Measurements from ENCODE around the gene MEF2B.
A peak's percentile ranks its signal among the peaks of the same experiment; 100 is the strongest.
"Not testable (repeated sequence)": the region's sequence is repeated elsewhere in the genome, so short reads cannot be mapped to it uniquely, and the experiment has no call there.

The MEF2B gene

GRCh38 chr19:19155495-19156219 lies 14.4 kb downstream of the MEF2B start:
- no peak for DNase-seq (ENCODE audit: low read depth in 2 of 2)

GRCh38 chr19:19154768-19155494 lies 15.1 kb downstream of the MEF2B start:
- no peak for DNase-seq (ENCODE audit: low read depth in 2 of 2)

- no peak for DNase-seq (ENCODE audit: low read depth in 2 of 2)
Measured at GRCh38 chr19:19152668-19153384, 17.2 kb downstream of the MEF2B start.

- no peak for DNase-seq (ENCODE audit: low read depth in 2 of 2)
Measured at GRCh38 chr19:19151418-19151817, 18.6 kb downstream of the MEF2B start.

GRCh38 chr19:19149435-19149834 lies 20.6 kb downstream of the MEF2B start:
- no peak for DNase-seq (ENCODE audit: low read depth in 2 of 2)

- DNase-seq (ENCODE audit: low read depth in 2 of 2), result not testable (repeated sequence)
Measured at GRCh38 chr19:19148504-19148903, 21.6 kb downstream of the MEF2B start.

- DNase-seq (ENCODE audit: low read depth in 2 of 2), result no peak
Measured at GRCh38 chr19:19147344-19147743, 22.7 kb downstream of the MEF2B start.

- no peak for DNase-seq (ENCODE audit: low read depth in 2 of 2)
Measured at GRCh38 chr19:19146865-19147264, 23.2 kb downstream of the MEF2B start.

GRCh38 chr19:19145684-19146608 lies 24.1 kb downstream of the MEF2B start:
- peak; percentile 73 to 95 for DNase-seq (ENCODE audit: low read depth in 2 of 2)

- no peak for DNase-seq (ENCODE audit: low read depth in 2 of 2)
Measured at GRCh38 chr19:19145281-19145680, 24.8 kb downstream of the MEF2B start.

- DNase-seq (ENCODE audit: low read depth in 2 of 2), result no peak
Measured at GRCh38 chr19:19142347-19142746, 27.7 kb downstream of the MEF2B start.

GRCh38 chr19:19140476-19140875 lies 29.6 kb downstream of the MEF2B start:
- DNase-seq (ENCODE audit: low read depth in 2 of 2), result no peak

GRCh38 chr19:19139876-19140229 lies 30.2 kb downstream of the MEF2B start:
- no peak for DNase-seq (ENCODE audit: low read depth in 2 of 2)

- peak; percentile 91 to 95 for DNase-seq (ENCODE audit: low read depth in 2 of 2)
Measured at GRCh38 chr19:19138109-19138981, 31.7 kb downstream of the MEF2B start, which contains the start of gene TMEM161A. Gene TMEM161A, minus strand, starts transcription at chr19:19138478. Its CDS starts 50 bp downstream, at chr19:19138428.

- DNase-seq (ENCODE audit: low read depth in 2 of 2), result no peak
Measured at GRCh38 chr19:19137556-19138108, 32.4 kb downstream of the MEF2B start.

- DNase-seq (ENCODE audit: low read depth in 2 of 2), result not testable (repeated sequence)
Measured at GRCh38 chr19:19135713-19136112, 34.4 kb downstream of the MEF2B start.

GRCh38 chr19:19134687-19135158 lies 35.3 kb downstream of the MEF2B start:
- peak in 1 of 2 donors; percentile 41 for DNase-seq (ENCODE audit: low read depth in 2 of 2)

- DNase-seq (ENCODE audit: low read depth in 2 of 2), result no peak
Measured at GRCh38 chr19:19133985-19134384, 36.1 kb downstream of the MEF2B start.

- DNase-seq (ENCODE audit: low read depth in 2 of 2), result no peak
Measured at GRCh38 chr19:19132912-19133311, 37.2 kb downstream of the MEF2B start.

GRCh38 chr19:19131989-19132388 lies 38.1 kb downstream of the MEF2B start:
- no peak for DNase-seq (ENCODE audit: low read depth in 2 of 2)

Measured in stimulated activated CD4-positive, alpha-beta T cell treated with anti-CD3 and anti-CD28 coated beads, Interleukin-4, amount 100 ng/mL, for 48 hours (primary cell).